HL-60 (cell line): ENCODE data around the gene STON2.

Experiments used
- CTCF ChIP-seq: IDR thresholded peaks from one replicate; pipeline ENCODE4 v1.5.1; 2011; ENCODE audit warnings: low read length, control low read depth, inconsistent platforms; ENCODE audit not compliant: insufficient read depth
- SPI1 ChIP-seq: IDR thresholded peaks from 2 replicates; pipeline ENCODE4 v1.6.1; 2012; ENCODE audit warnings: low read depth, mild to moderate bottlenecking, borderline replicate concordance

DNA sequence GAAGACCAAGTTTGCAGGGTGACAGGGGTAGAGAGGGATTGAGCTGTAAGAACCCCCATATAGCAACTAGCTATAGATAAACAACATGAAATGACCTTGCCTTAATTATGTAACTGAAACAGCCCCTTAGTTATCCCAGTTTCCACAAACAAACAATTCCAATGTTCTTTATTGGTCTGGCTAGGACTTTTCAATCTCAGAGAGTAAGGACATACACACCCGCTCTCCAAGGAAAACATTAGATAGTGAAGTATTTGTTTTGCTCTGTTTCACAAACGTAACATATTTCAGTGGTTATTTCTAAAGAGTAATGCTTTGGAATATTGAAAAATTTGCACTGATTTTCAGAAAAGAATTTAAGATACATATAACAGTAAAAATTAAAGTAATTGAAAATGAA lies 127.8 kb downstream of the STON2 start:
- TF ChIP-seq SPI1: no peak
- no peak for TF ChIP-seq CTCF
